AML-193 (cell line): ENCODE data around the gene ACTR3C.
A peak's percentile ranks its signal among the peaks of the same experiment; 100 is the strongest.

Experiments
- DNase-seq, 2 experiments: peaks; one replicate each; lab custom pipeline; 2025; lab: John Stamatoyannopoulos, UW

Gene ACTR3C

DNA sequence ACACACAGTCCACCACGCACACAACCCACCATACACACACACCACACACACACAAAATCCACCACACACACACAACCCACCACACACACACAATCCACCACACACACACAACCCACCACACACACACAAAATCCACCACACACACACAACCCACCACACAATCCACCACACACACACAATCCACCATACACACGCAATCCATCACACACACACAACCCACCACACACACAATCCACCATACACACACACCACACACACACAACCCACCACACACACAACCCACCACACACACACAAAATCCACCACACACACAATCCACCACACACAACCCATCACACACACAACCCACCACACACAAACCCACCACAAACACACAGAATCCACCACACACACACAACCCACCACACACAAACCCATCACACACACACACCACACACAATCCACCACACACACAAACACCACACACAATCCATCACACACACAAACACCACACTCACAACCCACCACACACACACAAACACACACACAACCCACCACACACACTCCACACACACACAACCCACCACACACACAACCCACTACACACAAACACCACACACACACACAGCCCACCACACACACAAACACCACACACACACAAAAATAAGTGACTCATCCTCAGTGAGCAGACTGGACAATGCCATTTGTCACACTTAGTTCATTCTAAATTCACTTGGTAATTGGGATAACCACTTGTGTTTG is 36.4 kb upstream of the ACTR3C start:
- no peak for DNase-seq

DNA sequence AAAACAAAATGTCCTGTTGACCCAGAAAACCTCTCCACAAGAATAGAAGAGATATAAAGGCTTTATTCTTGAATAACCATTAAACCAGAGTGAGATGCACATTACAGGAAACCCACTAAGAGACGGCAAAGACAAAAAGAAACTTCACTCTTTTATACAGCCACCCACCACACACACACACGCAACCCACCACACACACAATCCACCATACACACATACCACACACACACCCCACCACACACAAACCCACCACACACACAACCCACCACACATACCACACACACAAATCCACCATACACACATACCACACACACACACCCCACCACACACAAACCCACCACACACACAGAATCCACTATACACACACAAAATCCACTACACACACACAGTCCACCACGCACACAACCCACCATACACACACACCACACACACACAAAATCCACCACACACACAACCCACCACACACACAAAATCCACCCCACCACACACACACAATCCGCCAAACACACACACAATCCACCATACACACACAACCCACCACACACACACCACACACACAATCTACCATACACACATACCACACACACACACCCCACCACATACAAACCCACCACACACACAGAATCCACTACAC is 35.8 kb upstream of the ACTR3C start:
- no peak for DNase-seq

DNA sequence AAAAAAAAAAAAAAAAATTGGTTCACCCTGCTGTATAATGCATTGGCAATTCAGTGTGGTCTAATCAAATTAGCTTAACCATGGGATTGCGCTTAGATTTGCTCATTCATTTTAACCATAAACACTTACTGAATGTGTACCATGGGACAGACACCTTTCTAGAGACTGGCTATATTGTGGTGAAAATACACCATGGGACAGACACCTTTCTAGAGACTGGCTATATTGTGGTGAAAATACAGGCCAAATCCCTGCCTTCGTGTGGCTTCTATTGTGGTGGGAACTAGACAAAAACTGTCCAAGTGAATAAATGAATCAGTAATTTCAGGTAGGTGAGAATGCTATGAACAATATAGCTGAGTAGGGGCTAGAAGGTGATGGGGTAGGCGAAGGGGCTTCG is 35.1 kb upstream of the ACTR3C start:
- DNase-seq: no peak

DNA sequence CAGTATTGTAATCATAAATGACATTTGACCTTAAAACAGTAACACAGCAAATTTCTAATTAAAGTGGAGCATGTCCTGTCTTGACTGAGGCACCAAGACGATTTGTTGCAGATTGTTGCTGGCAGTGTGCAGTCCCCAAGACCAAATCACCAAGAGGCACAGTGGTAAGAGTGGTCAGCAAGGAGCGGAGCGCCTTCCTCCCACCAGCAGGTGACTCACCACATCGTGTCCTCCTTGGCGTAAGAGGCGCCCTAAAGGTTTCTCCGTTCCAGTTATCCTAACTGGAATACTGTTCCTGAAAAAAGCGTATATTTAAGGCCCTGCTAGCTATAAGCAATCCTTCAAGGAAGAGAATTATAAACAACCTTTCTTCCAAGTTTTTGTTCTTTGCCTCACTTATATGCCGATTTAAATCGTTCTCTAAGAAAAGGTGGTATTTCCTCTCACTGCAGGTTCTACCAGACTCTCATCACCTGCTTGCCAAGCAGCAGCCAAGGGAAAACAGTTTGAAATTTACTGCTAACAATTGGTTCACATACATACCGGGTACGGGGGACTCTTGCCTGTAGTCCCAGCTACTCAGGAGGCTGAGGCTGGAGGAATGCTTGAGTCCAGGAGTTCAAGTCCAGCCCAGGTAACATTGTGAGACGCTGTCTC is 34.6 kb upstream of the ACTR3C start:
- no peak for DNase-seq

DNA sequence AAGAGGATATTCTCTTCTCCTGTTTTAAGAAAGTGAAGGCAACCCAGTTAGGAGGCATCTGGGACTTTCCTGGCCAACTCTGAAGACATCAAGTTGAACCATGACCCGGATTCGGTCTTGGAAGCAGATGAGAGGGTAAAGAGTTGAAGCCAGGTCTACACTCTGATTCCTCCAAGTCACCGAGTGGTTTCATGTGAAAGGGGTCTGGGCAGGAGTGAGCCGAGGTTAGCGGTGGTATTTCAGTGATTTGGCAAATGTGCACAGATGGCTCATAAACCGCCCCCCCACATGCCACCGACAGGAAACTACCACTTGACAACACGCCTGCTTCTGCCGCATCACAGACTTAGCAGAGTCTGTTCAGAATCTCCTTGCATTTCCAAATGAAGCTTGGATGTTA is 33.9 kb upstream of the ACTR3C start:
- no peak for DNase-seq

DNA sequence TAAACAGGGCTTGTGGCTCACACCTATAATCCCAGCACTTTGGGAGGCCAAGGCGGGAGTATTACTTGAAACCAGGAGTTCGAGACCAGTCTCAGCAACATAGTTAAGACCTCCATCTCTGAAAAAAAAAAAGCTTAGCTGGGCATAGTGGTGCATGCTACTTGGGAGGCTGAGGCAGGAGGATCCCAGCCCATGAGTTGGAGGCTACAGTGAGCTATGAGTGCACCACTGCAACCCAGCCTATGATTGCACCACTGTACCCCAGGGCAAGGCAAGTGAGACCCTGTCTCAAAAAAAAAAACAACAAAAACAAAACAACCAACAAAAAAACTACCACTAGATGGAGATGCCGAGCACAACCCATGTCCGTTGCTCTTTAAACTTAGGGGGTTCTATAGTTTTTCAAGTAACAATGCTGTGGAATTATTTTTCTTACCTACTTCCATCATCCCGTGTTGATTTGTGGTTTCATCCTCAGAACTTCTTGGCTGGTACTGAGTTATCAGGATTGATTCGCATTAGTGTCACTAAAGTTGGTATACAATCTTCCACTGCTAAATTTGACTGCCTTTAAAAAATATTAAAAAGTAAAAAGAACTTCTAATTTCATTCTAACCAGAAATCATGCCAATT is 33.0 kb upstream of the ACTR3C start:
- peak; percentile 24 to 38 for DNase-seq

DNA sequence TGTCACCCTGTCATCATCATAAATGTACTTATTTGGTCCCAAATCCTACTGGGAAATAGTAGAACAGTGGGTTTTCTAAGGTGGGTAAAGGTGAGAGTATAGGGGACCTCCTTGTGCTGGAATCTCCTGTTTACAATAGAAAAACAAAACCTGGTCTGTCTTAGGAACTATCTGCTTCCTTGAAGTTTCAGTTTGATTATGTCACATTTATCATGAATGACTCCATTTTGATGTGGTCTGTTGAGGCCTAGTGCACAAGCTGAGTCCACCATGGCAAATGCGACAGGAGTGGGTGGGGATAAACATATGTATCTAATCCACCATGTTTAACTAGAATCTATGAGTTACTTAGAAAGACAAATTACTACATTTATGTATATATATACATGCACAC is 32.3 kb upstream of the ACTR3C start:
- DNase-seq: no peak

DNA sequence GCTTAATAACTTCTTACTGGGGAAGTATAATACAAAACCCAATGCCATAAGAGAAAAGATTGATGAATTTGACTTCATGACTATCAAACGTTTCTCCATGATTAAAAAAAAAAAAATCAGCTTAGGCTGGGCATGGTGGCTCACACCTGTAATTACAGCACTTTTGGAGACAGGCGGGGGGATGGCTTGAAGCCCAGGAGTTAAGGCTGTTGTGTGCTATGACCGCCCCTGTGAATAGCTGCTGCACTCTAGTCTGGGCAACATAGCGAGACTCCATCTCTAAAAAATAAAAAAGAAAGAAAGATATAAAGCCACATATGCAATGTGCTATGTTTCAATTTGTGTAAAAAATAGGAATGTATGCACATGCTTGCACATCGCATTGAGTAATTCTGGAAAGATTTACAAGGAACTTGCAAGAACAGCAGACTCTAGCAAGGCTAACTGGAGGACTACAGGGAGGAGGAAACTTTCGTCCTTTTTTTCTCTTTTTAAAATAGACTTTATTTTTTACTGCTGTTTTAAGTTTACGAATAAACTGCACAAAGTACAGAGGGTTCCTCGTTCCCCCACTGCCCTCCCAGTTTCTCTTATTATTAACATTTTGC is 28.3 kb upstream of the ACTR3C start:
- DNase-seq: no peak

DNA sequence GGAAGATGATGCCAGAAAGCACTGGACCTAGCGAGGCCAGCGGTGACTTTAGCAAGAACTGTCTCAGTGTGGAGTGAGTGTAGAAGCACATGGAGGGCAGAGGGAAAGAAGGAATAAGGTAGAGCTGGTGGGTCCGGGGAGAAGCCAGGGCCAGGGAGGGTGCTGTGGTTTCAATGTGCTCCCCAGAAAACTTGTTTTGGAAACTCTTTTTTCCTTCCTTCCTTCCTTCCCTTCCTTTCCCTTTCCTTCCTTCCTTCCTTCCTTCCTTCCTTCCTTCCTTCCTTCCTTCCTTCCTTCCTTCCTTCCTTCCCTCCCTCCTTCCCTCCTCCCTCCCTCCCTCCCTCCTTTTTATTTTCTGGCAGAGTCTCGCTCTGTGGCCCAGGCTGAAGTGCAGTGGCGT is 23.6 kb upstream of the ACTR3C start:
- no peak for DNase-seq

DNA sequence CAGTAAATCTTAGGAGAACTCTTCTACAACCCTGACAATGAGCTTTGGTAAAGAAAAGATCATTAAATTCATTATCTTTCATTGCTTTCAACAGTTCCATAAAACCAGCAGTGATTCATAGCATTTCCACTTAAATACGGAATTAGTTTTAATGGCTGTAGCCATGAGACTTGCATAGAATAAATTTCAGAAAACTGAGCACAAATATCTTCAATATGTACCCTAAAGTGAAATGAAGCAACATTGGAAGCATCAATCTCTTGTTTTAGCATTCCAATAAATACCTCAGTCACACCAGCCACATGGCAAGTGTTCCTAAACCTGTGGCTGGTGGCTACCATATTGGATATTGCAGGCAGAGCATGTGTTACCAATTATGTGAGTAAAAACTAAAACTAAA is 21.7 kb upstream of the ACTR3C start:
- DNase-seq: no peak

DNA sequence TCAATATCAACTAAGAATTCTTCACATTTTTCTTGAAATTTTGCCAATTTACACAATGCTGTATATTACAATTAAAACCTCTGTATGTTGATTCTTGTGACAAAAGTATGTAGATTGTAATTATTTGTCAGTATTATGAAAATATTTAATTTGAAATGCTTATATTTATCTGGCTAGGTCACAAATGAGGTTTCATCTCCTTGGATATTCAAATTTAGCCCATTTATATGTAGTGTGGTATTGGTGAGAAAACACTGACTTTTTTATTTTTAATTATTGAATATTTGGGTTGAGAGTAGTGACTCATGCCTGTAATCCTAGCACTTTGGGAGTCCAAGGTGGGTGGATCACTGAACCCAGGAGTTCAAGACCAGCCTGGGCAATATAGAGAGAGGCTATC is 21.0 kb upstream of the ACTR3C start:
- no peak for DNase-seq

DNA sequence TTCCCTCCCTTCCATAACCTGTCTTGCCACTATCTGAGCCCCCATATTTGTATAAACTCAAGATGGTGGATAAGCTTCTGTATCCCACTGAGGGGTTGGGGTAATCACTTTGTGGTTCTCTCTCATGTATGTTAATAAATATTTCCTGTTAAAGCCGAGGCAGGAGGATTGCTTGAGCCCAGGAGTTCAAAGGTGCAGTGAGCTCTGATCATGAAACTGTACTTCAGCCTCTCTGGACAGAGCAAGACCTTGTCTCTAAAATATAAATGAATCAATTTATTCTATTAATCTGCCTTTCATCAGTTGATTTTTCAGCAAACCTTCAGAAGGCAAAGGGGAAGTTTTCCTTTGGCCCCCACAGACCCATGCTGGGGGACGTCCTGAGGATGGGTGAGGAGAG is 19.9 kb upstream of the ACTR3C start:
- no peak for DNase-seq

DNA sequence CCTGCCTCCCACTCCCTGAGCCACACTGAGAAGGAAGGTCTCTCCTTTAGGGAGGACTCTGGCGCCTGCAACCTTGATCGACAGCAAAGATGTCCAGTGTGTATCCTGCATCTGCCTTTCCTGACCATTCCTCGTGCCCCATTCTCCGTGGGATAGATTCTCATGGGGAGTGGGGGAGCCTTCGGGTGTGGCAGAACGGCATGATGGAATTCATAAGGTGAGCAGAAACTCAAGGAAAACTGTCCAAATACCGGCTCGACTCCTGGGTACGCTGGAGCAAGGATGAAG is 18.7 kb upstream of the ACTR3C start:
- no peak for DNase-seq

DNA sequence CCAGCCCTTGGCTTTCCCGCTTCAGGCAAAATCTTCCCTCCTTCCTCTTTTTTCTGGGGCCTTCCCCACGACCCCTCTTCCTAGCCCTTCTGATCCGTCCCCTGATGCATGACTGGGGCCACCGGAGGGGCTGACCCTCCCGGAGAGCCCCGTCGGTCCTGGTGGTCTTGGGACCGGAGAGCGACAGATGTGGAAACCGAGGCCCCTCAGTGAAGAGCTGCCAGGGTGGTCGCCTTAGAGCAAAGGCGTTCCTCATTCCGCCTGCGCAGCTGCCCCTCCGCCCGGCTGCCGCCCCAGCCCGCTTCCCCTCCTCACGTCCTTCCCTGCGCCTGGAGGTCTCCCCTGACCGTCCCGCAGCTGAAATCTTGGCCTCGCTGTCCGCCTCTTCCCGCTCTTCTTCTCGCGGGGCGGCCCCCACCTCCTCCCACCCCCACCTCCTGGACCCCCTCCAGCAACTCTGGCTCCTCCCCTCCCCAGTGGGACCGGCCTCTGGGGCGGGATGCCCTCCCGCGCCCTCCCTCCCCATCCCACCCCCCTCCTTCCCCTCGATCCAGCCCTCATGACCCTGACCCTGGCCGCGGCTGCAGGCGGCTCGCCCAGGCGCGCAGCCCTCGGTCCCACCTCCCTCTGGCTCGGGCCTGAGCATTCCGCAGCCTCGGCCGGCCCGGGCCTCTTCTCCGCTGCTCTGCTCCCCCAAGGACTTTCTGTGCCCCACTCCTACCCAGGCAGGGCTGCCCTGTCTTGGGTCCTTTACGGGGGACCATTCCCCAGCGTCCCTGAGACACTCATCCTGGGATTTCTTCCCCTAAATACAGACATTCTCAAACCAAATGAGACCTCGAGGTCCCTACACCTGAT is 18.1 kb upstream of the ACTR3C start, which contains the start of gene RARRES2:
RARRES2 (minus strand) TSS at position 367 of the 858 bp plus-strand sequence. CDS start 1,020 bp downstream, outside the sequence.
- no peak for DNase-seq

DNA sequence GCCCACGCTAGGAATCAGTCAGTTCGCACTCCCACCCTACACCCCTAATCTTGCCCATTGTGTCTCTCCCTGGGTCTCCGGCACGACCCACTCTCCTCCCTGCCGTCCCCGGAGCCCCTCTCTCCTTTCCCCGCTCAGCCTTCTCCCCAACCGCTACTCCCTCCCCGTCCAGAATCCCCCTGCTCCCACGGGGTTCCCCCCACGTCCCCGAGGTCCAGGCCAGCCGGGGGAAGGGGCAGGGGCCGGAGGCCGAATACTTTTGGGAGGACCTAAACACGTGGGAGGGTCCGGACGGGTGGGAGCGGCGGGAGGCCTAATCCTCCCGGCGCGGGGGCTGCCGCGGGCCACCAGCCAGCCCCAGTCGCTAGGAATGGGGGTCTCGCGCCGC is 17.5 kb upstream of the ACTR3C start:
- DNase-seq: no peak

DNA sequence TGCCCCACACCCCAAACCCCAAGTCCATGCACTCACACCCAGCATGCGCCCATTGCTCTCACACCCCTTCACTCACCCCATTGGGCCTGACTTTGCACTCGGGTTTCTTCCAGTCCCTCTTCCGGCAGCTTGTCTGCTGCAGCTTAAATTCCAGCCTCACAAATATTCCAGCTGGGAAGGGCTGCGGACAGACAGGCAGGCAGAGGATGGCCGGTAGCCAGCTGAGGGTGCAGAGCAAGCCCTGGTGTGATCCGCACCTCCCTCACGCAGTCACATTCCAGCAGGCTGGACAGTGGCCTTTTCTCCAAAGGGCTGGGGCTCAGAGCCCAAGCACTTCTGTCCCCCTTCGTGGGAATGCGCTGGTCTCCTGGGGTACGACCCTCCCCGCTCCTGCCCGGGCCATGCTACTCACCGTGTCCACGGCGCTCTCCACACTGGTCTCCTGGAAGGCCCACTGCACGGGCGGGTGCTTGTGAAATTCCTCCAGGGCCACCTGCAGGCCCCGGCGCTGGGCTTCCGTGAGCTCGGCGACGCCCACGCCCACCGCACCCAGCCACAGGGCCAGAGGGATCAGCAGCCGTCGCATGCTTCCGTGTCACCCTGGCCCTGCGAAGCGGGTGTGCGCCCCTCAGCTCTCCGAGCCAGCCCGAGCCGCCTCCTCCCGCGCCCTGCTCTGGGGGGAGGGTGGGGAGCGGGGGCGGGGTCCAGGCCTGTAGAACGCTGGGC is 16.8 kb upstream of the ACTR3C start:
- DNase-seq: no peak

DNA sequence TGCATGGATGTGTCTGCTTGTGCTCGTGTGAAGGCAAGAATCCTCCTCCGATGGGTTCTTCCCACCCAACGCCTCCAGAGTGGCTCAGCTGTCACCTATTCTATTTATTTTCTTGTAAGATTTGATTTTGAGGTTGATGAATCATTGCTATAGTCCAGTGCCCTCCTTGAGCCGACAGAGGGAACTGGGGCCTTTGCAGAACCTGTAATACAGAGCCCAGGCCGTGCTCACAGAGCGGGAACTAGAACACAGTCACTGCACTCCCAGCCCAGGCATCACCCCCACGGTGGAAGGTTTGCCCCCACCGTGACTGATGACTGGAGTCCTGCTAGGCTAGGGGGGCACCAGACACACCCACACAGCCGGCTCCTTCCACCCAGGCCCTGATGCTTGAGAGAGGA is 16.1 kb upstream of the ACTR3C start:
- DNase-seq: no peak

DNA sequence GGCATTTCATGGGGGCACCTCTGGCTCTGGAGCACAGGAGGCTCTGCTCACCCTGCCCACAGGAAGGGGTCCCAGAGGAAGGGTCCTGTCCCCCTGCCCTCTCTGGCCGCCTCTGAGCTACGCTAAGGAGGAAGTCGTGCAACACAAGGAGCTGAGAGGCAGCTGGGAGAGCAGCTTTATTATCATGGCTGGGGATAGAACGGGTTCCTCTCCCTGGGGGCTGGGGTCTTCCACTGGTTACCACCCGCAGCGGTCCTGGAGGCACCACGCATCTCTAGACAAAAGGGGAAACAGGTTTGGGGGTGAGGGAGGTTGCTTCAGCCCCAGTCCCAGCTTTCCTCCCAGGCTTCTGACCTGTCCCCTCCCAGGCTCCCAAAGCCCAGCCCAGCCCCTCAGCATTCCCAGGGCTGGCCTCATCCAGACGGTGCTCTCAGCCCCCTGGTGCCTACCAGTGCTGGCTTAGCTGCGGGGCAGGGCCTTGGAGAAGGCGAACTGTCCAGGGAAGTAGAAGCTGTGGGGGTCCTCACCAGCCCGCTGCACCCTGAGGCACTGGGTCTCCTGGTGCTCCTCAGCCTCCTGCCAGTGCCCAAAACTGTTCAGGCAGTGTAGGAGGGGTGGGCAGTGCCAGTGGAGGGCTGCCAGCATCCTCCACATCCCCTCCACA is 15.0 kb upstream of the ACTR3C start:
- no peak for DNase-seq

DNA sequence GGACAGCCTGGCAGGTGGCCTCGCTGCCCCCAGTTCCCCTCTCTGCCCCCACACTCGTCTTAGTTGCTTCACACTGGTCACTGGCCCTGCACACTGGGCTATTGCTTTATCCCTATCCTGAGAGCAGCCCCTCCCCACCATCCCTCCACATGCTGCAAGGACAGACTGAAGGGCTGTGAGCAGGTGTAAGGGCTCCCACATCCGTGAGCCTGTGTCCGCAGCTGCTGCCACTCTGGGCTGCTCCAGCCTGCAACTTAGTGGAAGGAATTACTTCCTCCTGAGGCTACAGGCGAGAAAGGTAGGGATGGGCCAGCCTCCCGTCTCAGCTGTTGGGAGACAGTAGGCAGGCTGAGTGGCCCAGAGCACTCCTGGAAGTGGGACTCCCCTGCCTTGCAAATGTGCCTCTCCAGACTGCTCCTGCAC is 14.3 kb upstream of the ACTR3C start:
- DNase-seq: no peak

DNA sequence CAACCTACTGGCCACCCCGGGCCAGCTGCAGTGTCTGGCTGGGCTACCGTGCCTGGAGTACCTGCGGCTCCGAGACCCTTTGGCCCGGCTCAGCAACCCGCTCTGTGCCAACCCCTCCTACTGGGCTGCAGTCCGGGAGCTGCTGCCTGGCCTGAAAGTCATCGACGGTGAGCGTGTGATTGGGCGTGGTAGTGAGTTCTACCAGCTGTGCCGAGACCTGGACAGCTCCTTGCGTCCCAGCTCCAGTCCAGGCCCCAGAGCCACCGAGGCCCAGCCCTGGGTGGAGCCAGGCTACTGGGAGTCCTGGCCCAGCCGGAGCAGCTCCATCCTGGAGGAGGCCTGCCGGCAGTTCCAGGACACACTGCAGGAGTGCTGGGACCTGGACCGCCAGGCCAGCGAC is 13.8 kb upstream of the ACTR3C start:
- no peak for DNase-seq
